Right cardiac atrium (tissue), 5 donors: ENCODE results near the gene AKIP1. TPM values are rescaled to one million over a fixed set of nuclear protein-coding genes. Genes with fewer than 3 reads are reported as not detected.

ENCODE experiments used
- ATAC-seq, 2 donors: fragments of 200-7000 bp; cut with Tn5 transposase; one replicate each; pipeline versions ENCODE4 v1.8.0 to v1.9.1; 2020; ENCODE audit warnings: moderate library complexity in 2 of 2, mild to moderate bottlenecking in 1 of 2
- DNase-seq, 3 donors: peaks; one replicate each; pipeline ENCODE4 v3.0.0-alpha.2; 2020
- H3K27ac ChIP-seq: one replicate; pipeline ENCODE4 v1.5.1; 2013; ENCODE audit warnings: mild to moderate bottlenecking, low read length, control low read depth, moderate library complexity
- H3K27me3 ChIP-seq: one replicate; pipeline ENCODE4 v1.6.1; 2013; ENCODE audit not compliant: control insufficient read depth, insufficient read depth
- H3K4me1 ChIP-seq: one replicate; pipeline ENCODE4 v1.6.1; 2013; ENCODE audit warnings: low read length; ENCODE audit not compliant: control insufficient read depth, insufficient read depth
- H3K4me3 ChIP-seq: one replicate; pipeline ENCODE4 v1.5.1; 2013; ENCODE audit warnings: low read length, control low read depth
- H3K9me3 ChIP-seq: one replicate; pipeline ENCODE4 v1.6.1; 2013; ENCODE audit warnings: low read length; ENCODE audit not compliant: control insufficient read depth
- WGBS: extraction: QIAGEN DNeasy Blood & Tissue Kit; methylation state at CpG from one replicate; pipeline ENCODE4 v1.1.7; 2013; 5-methylcytosine and 5-hydroxymethylcytosine counted together
- intact Hi-C, 4 donors: fragments of 100-400 bp; cut with DNase I; formaldehyde crosslinking; loops; one replicate each; pipeline versions ENCODE4 v1.11.0 to v1.14.0; 2022 to 2023
- polyA plus RNA-seq: library from polyadenylated mRNA; stranded (reverse); fragments of 200-250 nt; gene quantifications from one replicate; pipeline ENCODE4 v1.2.3, GENCODE V29; 2013
- total RNA-seq, 4 donors: library from RNA; stranded (reverse); fragmentation: NEBNext Ultra II Directional; extraction: Animal tissue kit (Norgen Biotek cat#: 25700); gene quantifications; one replicate each; pipeline ENCODE4 v1.2.1, GENCODE V29; 2021
- donor health status: healthy with polysubstance abuse.
- donor health status: DM: no; HTN: yes; CAD: no.
- donor health status: DM: no; HTN: no; CAD: no.
- donor health status: DM: no; HTN: yes; CAD: no; lungs with severe emphysema.
- donor health status: DM: yes; HTN: yes; CAD: no.

AKIP1 gene
- total and polyA plus RNA-seq, 5 donors = 24.4 to 30.3 (median 25.9) TPM

- no peaks in the 10 kb centered on the region for H3K9me3 ChIP-seq
- H3K27ac ChIP-seq = no peak overlapping the region
- peaks cover 4% of the 10 kb centered on the region for H3K4me1 ChIP-seq
- intact Hi-C loops = loop anchor here in 2 of 4 donors (5.0 kb wide), 2 partner anchors 49 to 274 kb away; partner anchors contain the start of gene AKIP1 (in 1 of the 2)
- 54% methylated on average over 2 of the region's 2 CpGs for WGBS
- no peak overlapping the region for H3K4me3 ChIP-seq
- ATAC-seq (no peak), DNase-seq (no peak)
- H3K27me3 ChIP-seq = no peaks in the 10 kb centered on the region
Observed at GRCh38 chr11:8961401-8961800, 50.4 kb downstream of the AKIP1 start.

GRCh38 chr11:8962841-8963240, 51.9 kb downstream of the AKIP1 start:
- intact Hi-C loops = loop anchor here in 2 of 4 donors (5.0 kb wide), 2 partner anchors 51 to 276 kb away; partner anchors contain the start of gene AKIP1 (in 1 of the 2)
- DNase-seq (no peak), ATAC-seq (no peak)
- no peak overlapping the region for H3K4me3 ChIP-seq
- H3K27ac ChIP-seq = no peak overlapping the region
- no peaks in the 10 kb centered on the region for H3K9me3 ChIP-seq
- no peaks in the 10 kb centered on the region for H3K27me3 ChIP-seq
- peaks cover 4% of the 10 kb centered on the region for H3K4me1 ChIP-seq
- WGBS = 24% methylated on average over 2 of the region's 2 CpGs

DNA sequence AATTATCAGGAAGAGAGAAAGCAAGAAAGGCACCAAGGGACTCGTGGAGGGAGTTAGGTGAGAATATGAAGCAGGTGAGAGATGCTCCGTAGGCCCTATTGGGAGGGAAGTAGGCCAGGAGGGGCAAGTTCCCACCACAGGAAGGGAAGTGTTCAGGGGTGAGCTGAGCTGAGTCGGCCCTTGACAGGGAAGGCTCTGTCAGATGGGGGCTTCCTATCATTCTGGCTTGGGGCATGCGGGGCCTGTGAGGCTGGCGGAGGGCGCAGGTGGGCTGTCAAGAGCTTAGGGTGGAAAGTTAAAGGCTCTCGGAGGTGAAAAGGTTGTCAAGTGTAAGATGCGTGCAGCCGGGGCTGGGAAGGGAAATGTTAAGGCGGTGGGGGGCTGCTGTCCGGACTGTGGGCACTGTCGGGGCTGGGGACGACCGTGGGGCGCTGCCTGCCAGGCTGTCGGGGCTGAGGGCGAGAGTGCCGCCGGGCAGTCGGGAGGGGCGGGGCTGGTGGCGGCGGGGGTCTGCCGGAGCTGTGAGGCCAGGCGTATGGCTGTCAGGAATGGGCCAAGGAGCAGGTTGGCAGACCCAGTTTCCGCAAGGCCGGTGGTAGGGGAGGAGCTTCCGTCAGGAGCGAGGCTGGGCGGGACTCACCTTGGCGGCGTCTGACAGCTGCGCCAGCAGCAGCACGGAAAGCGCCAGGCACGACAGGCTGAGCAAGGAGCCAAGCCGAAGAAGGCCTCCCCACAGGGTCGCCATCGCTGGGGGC, 52.8 kb downstream of the AKIP1 start:
- ATAC-seq (peak; percentile 79 to 83), DNase-seq (peak; percentile 81 to 91 (median 90))
- Histone ChIP-seq H3K4me3 (peak overlapping the region; percentile 52), H3K27ac (peak overlapping the region; percentile 73), H3K27me3 (no peaks in the 10 kb centered on the region), H3K4me1 (peaks cover 4% of the 10 kb centered on the region), H3K9me3 (no peaks in the 10 kb centered on the region)
- intact Hi-C loops = loop anchor here in 2 of 4 donors (5.0 kb wide), 2 partner anchors 51 to 276 kb away; partner anchors contain the start of gene AKIP1 (in 1 of the 2)
- 3% methylated on average over 39 of the region's 39 CpGs for WGBS

GRCh38 chr11:8964324-8965320, 53.6 kb downstream of the AKIP1 start, which contains the start of gene TMEM9B:
TMEM9B (minus strand) TSS chr11:8964442; CDS start chr11:8964313, 129 bp downstream.
- peak within 1 kb of the TSS; percentile 52 for H3K4me3 ChIP-seq
- peaks cover 4% of the 10 kb centered on the region for H3K4me1 ChIP-seq
- H3K9me3 ChIP-seq = no peaks in the 10 kb centered on the region
- H3K27ac ChIP-seq = peak within 1 kb of the TSS; percentile 86
- H3K27me3 ChIP-seq = no peaks in the 10 kb centered on the region
- under 1% methylated on average over 67 of the region's 67 CpGs for WGBS
- ATAC-seq (peak; percentile 96 to 97), DNase-seq (peak; percentile 94 to 97 (median 96))
- intact Hi-C loops = loop anchor here in 2 of 4 donors (5.0 kb wide), 2 partner anchors 52 to 277 kb away; partner anchors contain the start of gene AKIP1 (in 1 of the 2)

DNA sequence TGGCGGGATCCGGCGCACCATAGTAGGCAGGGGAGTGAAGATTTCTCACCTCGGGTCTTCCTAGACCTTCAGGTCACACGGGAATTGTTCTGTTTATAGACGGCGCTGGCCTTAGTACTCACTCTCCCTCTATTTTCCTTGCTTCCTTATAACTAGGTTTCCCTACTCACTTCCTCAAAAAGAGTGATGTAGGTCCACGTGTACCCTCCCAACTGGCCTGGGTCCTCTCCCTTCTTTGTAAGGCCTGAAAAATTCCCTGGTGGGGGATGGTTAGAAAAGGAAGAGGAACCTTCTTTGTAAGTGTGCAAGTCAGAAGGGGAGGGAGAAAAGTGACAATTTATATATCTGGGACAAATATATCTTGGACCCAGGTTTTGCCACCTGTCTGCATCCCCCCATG, 56.2 kb downstream of the AKIP1 start:
- Histone ChIP-seq H3K4me3 (no peak overlapping the region), H3K9me3 (no peaks in the 10 kb centered on the region), H3K27me3 (no peaks in the 10 kb centered on the region), H3K4me1 (peaks cover 4% of the 10 kb centered on the region), H3K27ac (no peak overlapping the region)
- WGBS = 83% methylated on average over 8 of the region's 8 CpGs
- ATAC-seq (no peak), DNase-seq (peak in 1 of 3 donors; percentile 22)
- intact Hi-C loops = no loop called here

Other genes with a start within 250 kb of the AKIP1 start
- 1 to 10 TPM; 2.0 to 3.6 (median 2.9) TPM for gene TRIM66, start 228.5 kb upstream of the AKIP1 start, total RNA-seq
- 1.6 TPM for gene TRIM66, start 228.5 kb upstream of the AKIP1 start, polyA plus RNA-seq
- 100 to 1,000 TPM; 519 to 805 (median 620) TPM for gene RPL27A, start 228.4 kb upstream of the AKIP1 start, total RNA-seq
- gene RPL27A, start 228.4 kb upstream of the AKIP1 start, polyA plus RNA-seq = 1,811 TPM
- gene C11orf16, start 21.8 kb downstream of the AKIP1 start, total RNA-seq = not detected
- not detected for gene C11orf16, start 21.8 kb downstream of the AKIP1 start, polyA plus RNA-seq
- not detected for gene ASCL3, start 31.8 kb downstream of the AKIP1 start, total RNA-seq
- not detected for gene ASCL3, start 31.8 kb downstream of the AKIP1 start, polyA plus RNA-seq
- 10 to 100 TPM; 37.2 to 44.7 (median 40.4) TPM for gene TMEM9B, start 53.3 kb downstream of the AKIP1 start, total RNA-seq
- 56.8 TPM for gene TMEM9B, start 53.3 kb downstream of the AKIP1 start, polyA plus RNA-seq
- gene NRIP3, start 92.8 kb downstream of the AKIP1 start, total RNA-seq = 1 to 10 TPM; 1.7 to 3.8 (median 2.3) TPM
- gene NRIP3, start 92.8 kb downstream of the AKIP1 start, polyA plus RNA-seq = 1.00 TPM
- gene SCUBE2, start 180.4 kb downstream of the AKIP1 start, total RNA-seq = 1 to 10 TPM; 1.6 to 3.6 (median 2.2) TPM
- gene SCUBE2, start 180.4 kb downstream of the AKIP1 start, polyA plus RNA-seq = 0.18 TPM